GM12801 (cell line): ENCODE data around the gene USP3.

Experiments
- TF ChIP-seq, protein P1 (sequence below): IDR thresholded peaks from one replicate; pipeline ENCODE4 v1.5.1; 2011; ENCODE audit warnings: control low read depth; ENCODE audit not compliant: insufficient read length; ENCODE audit errors: extremely low read depth

Gene USP3

GRCh38 chr15:63504247-63504978 is at the start of gene USP3:
Gene USP3, plus strand, starts transcription at chr15:63504593. Its CDS starts 147 bp downstream, at chr15:63504740.
- TF ChIP-seq, protein P1, sequence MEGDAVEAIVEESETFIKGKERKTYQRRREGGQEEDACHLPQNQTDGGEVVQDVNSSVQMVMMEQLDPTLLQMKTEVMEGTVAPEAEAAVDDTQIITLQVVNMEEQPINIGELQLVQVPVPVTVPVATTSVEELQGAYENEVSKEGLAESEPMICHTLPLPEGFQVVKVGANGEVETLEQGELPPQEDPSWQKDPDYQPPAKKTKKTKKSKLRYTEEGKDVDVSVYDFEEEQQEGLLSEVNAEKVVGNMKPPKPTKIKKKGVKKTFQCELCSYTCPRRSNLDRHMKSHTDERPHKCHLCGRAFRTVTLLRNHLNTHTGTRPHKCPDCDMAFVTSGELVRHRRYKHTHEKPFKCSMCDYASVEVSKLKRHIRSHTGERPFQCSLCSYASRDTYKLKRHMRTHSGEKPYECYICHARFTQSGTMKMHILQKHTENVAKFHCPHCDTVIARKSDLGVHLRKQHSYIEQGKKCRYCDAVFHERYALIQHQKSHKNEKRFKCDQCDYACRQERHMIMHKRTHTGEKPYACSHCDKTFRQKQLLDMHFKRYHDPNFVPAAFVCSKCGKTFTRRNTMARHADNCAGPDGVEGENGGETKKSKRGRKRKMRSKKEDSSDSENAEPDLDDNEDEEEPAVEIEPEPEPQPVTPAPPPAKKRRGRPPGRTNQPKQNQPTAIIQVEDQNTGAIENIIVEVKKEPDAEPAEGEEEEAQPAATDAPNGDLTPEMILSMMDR = no peak

DNA sequence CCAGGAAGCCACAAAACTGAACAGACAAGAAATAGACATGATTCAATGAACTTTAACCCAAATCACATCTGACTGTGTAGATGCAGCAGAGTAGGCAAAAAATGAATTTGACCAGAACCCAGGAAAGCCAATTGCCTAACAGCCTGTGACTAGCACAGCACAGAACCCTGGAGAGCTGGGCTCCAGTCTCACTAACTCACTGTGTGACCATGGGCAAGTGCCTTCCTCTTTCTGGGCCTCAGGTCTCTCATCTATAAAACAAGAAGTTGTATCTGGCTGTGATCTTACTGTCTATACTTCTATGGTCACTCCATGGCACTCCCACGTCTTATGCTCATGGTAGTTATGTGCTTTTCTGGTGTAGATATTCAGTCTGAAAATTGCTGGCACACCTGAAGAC is 48.1 kb upstream of the USP3 start:
- TF ChIP-seq, protein P1 = no peak

DNA sequence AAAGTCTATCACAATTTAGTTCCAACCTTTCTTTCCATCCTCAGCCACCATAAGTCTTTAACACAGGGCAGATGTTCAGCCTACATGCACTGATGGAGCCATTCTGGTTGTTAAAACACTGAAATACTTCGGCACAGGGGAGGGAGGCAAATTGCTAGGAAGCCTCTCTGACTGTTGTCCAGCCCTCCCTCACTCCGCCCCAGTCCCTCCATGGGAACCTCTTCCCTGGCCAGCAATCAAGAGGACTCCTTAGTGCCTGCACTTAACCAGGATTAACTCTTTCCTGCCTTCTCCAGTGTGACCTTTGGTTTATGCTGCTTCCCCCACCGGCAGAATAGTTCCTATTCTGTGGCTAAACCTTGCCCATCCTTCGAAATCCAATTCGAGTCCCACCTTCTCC is 47.0 kb upstream of the USP3 start:
- TF ChIP-seq, protein P1 = no peak

DNA sequence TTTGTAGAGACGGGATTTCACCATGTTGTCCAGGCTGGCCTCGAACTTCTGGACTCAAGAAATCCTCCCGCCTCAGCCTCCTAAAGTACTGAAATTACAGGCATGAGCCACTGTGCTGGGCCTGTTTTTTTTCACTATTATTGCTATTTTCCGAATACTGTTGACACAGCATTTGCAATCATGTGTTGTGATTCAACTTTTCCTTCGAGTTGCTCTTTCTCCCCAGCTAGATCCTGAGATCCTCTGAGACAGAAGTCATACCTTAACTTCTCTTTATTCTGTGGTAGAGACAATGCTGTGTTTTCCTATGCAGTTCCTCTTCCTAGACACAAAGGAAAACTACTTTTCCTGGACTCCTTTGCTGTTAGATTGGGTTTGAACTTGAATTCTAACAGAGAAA is 46.4 kb upstream of the USP3 start:
- TF ChIP-seq, protein P1 = no peak

DNA sequence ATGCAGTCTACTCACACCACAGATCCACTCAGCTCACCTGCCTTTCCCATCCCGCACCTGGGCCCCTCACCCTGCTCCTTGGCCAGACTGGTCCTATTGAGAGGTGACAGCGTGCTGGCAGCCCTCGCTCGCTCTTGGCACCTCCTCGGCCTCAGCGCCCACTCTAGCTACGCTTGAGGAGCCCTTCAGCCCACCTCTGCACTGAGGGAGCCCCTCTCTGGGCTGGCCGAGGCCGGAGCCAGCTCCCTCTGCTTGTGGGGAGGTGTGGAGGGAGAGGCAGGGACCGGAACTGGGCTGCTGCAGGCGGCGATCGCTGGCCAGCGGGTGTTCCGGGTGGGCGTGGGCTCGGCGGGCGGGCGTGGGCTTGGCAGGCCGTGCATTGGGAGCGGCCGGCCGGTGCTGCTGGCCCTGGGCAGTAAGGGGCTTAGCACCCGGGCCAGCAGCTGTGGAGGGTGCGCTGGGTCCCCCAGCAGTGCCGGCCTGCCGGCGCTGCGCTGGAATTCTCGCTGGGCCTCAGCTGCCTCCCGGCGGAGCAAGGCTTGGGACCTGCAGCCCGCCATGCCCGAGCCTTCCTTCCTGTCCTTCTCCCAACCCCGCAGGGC is 45.5 kb upstream of the USP3 start:
- TF ChIP-seq, protein P1 = no peak

DNA sequence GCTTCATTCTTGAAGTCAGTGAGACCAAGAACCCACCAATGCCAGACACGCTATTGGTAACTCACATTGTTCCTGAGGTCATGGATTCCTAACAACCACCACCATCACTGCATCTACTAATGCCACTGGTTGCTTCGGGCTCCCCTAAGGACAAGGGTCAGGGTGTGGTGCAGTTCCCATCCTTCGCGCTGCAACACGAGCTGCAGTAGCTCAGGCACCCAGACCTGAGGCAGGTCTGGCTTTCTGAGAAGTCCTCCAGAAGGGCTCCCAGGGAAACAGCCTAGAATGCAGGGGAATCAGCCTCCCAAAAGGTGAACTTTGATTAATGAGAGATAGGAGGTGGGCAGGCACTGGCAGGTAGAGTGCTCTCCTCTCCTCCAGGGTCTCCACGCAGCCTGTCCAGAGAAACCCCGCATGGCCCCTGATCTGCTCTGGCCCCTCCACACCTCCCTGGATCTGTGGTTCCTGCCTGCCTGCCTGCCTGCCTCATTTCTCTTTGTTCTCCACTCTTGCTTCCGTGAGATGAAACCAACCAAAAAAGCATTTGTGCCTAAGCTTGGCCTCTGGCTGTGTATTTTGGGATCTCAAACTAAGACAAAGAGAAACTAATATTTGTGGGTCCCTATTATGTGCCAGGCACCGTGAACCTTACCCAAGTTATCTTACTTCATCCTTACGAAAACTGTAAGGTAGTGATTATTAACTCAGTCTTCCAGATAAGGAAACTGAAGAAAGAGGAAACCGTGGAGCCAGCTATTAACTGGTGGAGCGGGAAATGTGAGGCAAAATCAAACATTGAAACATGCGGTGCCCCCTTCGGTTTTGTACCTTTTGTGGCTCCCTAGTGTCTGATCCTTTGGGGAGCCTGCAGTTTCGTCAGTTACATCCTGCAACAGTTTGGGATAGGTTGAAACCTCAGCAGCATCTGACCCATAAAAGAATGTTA is 43.9 kb upstream of the USP3 start:
- TF ChIP-seq, protein P1 = no peak
